Suprapubic skin (tissue), 4 donors: ENCODE data around the gene PNPLA2. TPM values are rescaled to one million over a fixed set of nuclear protein-coding genes. Genes with fewer than 3 reads are reported as not detected.
A peak's percentile ranks its signal among the peaks of the same experiment; 100 is the strongest.

Experiments
- DNase-seq, 2 donors: peaks; one replicate each; pipeline ENCODE4 v3.0.0-alpha.2; 2019; ENCODE audit warnings: low spot score in 2 of 2
- H3K27ac ChIP-seq: fragments of 200-600 bp; sonication (generic); one replicate; pipeline ENCODE4 v1.5.1; 2019
- H3K27me3 ChIP-seq: fragments of 200-600 bp; sonication (generic); one replicate; pipeline ENCODE4 v1.5.1; 2019
- H3K36me3 ChIP-seq: fragments of 200-600 bp; sonication (generic); one replicate; pipeline ENCODE4 v1.5.1; 2019
- H3K4me1 ChIP-seq: fragments of 200-600 bp; sonication (generic); one replicate; pipeline ENCODE4 v1.5.1; 2019
- H3K4me3 ChIP-seq: fragments of 200-600 bp; sonication (generic); one replicate; pipeline ENCODE4 v1.5.1; 2019; ENCODE audit warnings: mild to moderate bottlenecking
- H3K9me3 ChIP-seq: fragments of 200-600 bp; sonication (generic); one replicate; pipeline ENCODE4 v1.5.1; 2019
- EP300 ChIP-seq: sonication (generic); formaldehyde crosslinking; IDR thresholded peaks from one replicate; pipeline ENCODE4 v1.6.1; 2017; ENCODE audit warnings: antibody characterized with exemption
- POLR2A ChIP-seq, 2 donors: fragments of 450-650 bp; IDR thresholded peaks; one replicate each; pipeline ENCODE4 v1.6.1; 2017; ENCODE audit warnings: antibody characterized with exemption in 2 of 2, mild to moderate bottlenecking in 2 of 2, moderate library complexity in 2 of 2
- POLR2AphosphoS5 ChIP-seq, 3 donors: sonication (generic); formaldehyde crosslinking; IDR thresholded peaks; one replicate each; pipeline ENCODE4 v1.6.1; 2017; ENCODE audit warnings: antibody characterized with exemption in 3 of 3
- WGBS: methylation state at CpG from one replicate; pipeline ENCODE4 v1.1.5; 2018; 5-methylcytosine and 5-hydroxymethylcytosine counted together
- total RNA-seq, 4 donors: library from RNA; depleted of rRNA; stranded (reverse); fragments of >200 nt; gene quantifications; one replicate each; pipeline ENCODE4 v1.1.0, GENCODE V29; 2016
- TF ChIP-seq, protein P1 (sequence below), 2 donors: fragments of 200-600 bp in 1 of 2; fragments of 450-650 bp in 1 of 2; sonication (generic) in 1 of 2; IDR thresholded peaks; one replicate each; pipeline ENCODE4 v1.5.1; 2016 to 2019; ENCODE audit warnings: antibody characterized with exemption in 2 of 2, mild to moderate bottlenecking in 1 of 2, moderate library complexity in 1 of 2

PNPLA2 gene
- total RNA-seq, 4 donors from 2014 or later: 74.9 to 117 (median 85.9) TPM

DNA sequence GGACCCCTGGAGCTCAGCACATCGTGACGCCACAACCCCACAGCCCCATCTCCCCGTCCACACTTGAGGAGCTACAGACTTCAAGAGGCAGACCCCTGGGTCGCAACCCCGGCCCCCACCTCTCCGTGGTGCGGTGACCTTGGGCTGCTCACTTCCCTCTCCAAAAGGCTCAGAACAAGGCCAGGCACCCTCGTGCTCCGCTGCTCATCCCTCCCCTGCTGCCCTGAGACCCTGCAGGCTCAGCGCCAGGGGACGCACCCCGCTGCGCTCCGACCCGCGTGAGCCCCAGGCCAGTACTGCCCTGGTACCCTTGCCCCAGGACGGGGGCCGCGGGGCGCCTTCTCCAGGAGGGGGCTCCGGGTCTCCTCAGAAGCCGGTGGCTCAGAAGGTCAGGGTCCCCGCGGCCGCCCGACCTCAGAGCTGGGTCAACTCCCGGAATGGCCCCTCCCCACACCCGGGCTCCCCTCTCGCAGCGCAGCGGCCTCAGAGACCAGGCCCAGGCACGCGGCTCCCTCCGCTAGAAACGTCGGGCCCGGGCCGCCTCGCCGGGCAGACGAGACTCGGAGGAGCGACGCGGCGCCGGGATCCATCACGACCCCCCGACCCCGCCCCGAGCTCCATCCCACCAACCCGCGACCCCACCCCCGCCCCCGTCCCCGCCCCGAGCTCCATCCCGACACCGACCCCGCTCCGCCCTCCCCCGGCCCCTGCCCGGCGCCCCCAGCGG lies 42.0 kb upstream of the PNPLA2 start:
- peak in 1 of 2 donors; percentile 74 for DNase-seq

DNA sequence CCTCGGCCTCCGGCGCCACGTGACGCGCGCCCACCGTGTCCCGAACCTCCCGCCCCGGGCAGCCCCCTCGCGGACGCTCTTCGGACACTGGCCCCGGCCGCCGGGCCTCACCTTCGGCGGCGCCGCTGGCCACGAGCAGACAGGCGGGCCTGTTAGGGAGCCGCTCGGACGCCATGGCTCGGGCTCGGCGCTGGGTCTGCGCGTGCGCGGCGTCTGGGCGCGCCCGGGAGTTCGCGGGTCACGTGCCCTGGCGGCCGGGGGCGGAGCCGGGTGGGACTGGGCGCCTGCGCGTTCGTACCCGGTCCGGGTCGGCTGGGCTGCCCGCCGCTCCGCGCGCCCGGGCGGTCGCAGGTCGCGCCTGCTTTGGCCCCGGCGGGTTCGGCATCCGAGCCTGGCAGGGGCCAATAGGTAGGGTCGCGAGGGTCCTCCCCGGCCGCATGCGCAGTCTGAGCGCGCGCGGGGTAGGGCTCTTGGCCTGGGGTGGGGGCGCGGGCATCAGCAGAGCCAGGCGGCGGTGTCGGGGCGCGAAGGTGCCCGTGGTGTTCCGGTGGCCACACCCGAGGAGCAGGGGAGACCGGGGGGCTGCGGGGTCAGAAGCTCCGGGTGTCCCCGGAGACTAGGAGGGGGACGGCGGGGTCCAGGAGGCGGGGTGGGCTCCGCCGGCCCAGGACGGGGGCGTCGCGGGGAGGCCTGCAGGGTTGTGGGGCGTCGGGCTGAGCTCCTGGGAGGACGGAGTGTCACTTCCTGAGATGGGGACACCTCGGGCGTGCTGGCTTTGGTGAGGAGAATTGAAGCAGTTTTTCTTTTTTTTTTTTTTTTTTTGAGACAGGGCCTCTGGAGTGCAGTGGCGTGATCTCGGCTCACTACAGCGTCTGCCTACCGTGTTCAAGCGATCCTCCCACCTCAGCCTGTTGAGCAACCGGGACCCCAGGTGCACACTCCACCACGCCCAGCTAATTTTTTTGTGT lies 41.1 kb upstream of the PNPLA2 start, which contains the start of gene GATD1:
Gene GATD1, minus strand, starts transcription at position 200 of the 968 bp plus-strand sequence. Its CDS starts 25 bp downstream, at position 175.
- under 1% methylated on average over 21 of the region's 110 CpGs for WGBS
- TF ChIP-seq POLR2AphosphoS5 (IDR thresholded peaks at IDR 0.05): no peak
- TF ChIP-seq EP300: no peak
- TF ChIP-seq POLR2A (IDR thresholded peaks at IDR 0.05): peak in 1 of 2 donors; percentile 73
- TF ChIP-seq, protein P1, sequence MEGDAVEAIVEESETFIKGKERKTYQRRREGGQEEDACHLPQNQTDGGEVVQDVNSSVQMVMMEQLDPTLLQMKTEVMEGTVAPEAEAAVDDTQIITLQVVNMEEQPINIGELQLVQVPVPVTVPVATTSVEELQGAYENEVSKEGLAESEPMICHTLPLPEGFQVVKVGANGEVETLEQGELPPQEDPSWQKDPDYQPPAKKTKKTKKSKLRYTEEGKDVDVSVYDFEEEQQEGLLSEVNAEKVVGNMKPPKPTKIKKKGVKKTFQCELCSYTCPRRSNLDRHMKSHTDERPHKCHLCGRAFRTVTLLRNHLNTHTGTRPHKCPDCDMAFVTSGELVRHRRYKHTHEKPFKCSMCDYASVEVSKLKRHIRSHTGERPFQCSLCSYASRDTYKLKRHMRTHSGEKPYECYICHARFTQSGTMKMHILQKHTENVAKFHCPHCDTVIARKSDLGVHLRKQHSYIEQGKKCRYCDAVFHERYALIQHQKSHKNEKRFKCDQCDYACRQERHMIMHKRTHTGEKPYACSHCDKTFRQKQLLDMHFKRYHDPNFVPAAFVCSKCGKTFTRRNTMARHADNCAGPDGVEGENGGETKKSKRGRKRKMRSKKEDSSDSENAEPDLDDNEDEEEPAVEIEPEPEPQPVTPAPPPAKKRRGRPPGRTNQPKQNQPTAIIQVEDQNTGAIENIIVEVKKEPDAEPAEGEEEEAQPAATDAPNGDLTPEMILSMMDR (IDR thresholded peaks at IDR 0.05): no peak
- DNase-seq: peak; percentile 93 to 95
- H3K4me3 ChIP-seq: peak within 1 kb of the TSS; percentile 97
- no peaks in the 10 kb centered on the region for H3K9me3 ChIP-seq
- H3K27ac ChIP-seq: peak within 1 kb of the TSS; percentile 85
- peaks cover 17% of the 10 kb centered on the region for H3K36me3 ChIP-seq
- peaks cover 40% of the 10 kb centered on the region for H3K4me1 ChIP-seq
- H3K27me3 ChIP-seq: no peaks in the 10 kb centered on the region

More for the DNA sequence above, 42.0 kb upstream of the PNPLA2 start:
- no CpG with 5 or more reads among the region's 65 CpGs for WGBS
- Histone ChIP-seq H3K36me3 (peaks cover 25% of the 10 kb centered on the region), H3K4me1 (peaks cover 39% of the 10 kb centered on the region), H3K27me3 (no peaks in the 10 kb centered on the region), H3K9me3 (no peaks in the 10 kb centered on the region), H3K4me3 (peak overlapping the region; percentile 97), H3K27ac (peak overlapping the region; percentile 85)
- TF ChIP-seq POLR2A (IDR thresholded peaks at IDR 0.05) (no peak), POLR2AphosphoS5 (IDR thresholded peaks at IDR 0.05) (no peak), EP300 (no peak)
- TF ChIP-seq, protein P1 (IDR thresholded peaks at IDR 0.05): no peak

DNA sequence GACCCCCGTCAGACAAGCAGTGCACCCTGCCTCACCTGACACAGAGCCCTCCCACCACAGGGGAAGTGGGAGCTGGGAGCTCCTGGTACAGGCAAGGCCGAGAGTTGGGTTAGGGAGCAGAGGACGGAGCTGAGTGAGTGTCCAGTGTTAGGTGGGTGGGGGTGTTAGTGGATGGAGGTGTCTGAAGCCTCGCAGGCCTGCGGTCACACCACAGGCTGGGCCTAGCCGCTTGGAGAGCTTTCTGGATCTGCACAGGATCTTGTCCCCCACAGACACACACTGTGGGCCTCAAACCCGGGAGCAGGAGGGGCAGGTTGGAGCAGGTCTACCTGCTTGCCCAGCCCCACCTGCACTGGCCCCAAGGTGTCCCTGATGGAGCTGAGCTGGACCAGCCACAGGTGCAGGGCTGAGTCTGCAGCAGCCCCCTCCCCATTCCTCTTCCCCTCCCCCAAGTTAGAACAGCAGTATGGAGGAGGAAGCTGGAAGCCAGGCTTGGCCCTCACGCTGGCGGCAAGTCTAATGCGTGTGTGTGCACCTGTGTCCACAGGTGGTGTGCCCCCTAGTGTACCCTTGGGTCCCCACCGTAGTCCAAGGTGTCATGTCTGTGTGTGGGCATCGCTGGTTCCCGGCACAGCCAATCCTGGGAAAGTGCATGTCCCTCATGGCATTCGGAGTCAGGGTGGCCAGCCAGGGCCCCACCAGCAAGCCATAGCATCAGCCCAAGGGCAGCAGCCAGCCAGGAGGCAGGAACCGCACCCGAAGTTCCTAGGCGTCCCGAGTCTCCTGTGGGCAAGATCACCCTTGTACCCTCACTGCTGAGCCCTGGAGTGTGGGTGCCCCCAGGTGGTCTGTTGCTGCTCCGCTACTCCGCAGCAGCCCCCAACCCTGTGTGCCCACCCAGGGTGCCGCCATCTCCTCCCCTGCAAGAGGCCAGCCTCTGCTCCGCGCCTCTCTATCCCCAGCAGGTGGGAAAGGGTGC lies 39.4 kb upstream of the PNPLA2 start:
- H3K27me3 ChIP-seq: no peaks in the 10 kb centered on the region
- no peaks in the 10 kb centered on the region for H3K9me3 ChIP-seq
- H3K4me1 ChIP-seq: peaks cover 53% of the 10 kb centered on the region
- no peak for TF ChIP-seq POLR2AphosphoS5 (IDR thresholded peaks at IDR 0.05)
- no peak for TF ChIP-seq EP300
- TF ChIP-seq, protein P1 (IDR thresholded peaks at IDR 0.05): no peak
- TF ChIP-seq POLR2A (IDR thresholded peaks at IDR 0.05): no peak
- peaks cover under 1% of the 10 kb centered on the region for H3K36me3 ChIP-seq
- WGBS: 100% methylated on average over 5 of the region's 23 CpGs
- H3K27ac ChIP-seq: no peak overlapping the region
- no peak for DNase-seq
- no peak overlapping the region for H3K4me3 ChIP-seq

DNA sequence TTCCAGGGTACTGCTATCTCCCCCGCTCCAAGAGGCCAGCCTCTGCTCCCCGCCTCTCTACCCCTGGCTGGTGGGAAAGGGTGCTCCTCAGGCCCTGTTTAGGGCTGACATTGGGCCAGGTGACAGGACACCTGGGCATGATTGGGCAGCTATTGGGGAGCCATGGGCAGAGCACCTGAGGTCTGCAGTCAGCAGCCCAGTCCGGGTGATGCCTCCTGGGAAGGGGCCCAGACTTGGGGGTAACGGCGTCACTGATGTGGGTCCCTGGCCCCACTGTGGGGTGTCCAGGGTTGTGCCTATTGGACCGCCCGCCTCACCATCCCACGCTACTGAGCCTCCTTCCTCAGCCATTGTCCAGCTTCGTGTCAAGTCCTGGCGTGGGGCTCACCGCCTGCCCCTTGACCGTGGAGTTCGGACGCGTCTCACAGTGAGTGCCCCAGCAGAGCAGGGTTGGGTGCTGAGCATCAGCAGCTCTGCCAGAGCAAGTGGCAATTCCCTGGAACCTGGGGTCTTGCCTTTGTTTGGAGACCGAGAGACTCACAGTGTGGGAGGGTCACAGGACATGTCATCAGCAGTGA lies 38.7 kb upstream of the PNPLA2 start:
- no peak for DNase-seq
- H3K27ac ChIP-seq: no peak overlapping the region
- no peak overlapping the region for H3K4me3 ChIP-seq
- no peaks in the 10 kb centered on the region for H3K36me3 ChIP-seq
- no peaks in the 10 kb centered on the region for H3K9me3 ChIP-seq
- H3K4me1 ChIP-seq: peaks cover 49% of the 10 kb centered on the region
- TF ChIP-seq, protein P1 (IDR thresholded peaks at IDR 0.05): no peak
- no peak for TF ChIP-seq POLR2A (IDR thresholded peaks at IDR 0.05)
- no peak for TF ChIP-seq EP300
- no peak for TF ChIP-seq POLR2AphosphoS5 (IDR thresholded peaks at IDR 0.05)
- no peaks in the 10 kb centered on the region for H3K27me3 ChIP-seq
- 100% methylated on average over 7 of the region's 16 CpGs for WGBS
